GM08714 (cell line): Measurements from ENCODE around the gene POLQ.
"Not testable (repeated sequence)": the region's sequence is repeated elsewhere in the genome, so short reads cannot be mapped to it uniquely, and the experiment has no call there.

Source experiments
- H3K4me3 ChIP-seq: fragments of 200-500 bp; sonication (Bioruptor generic); 2 replicates; pipeline ENCODE4 v1.5.1; 2014; ENCODE audit warnings: mild to moderate bottlenecking, low read length, inconsistent platforms
- ZNF274 ChIP-seq: IDR thresholded peaks from 2 replicates; pipeline ENCODE4 v1.6.1; 2012; ENCODE audit warnings: mild to moderate bottlenecking, low read depth, low read length

Gene POLQ

GRCh38 chr3:121482660-121483059 lies 63.1 kb downstream of the POLQ start:
- no peak for TF ChIP-seq ZNF274

GRCh38 chr3:121481106-121481880 lies 64.5 kb downstream of the POLQ start:
- TF ChIP-seq ZNF274 = no peak
- no peak overlapping the region for H3K4me3 ChIP-seq

More at GRCh38 chr3:121482660-121483059, 63.1 kb downstream of the POLQ start:
- no peak overlapping the region for H3K4me3 ChIP-seq

GRCh38 chr3:121477589-121477988 lies 68.2 kb downstream of the POLQ start:
- TF ChIP-seq ZNF274 = no peak
- no peak overlapping the region for H3K4me3 ChIP-seq

GRCh38 chr3:121473001-121473400 lies 72.8 kb downstream of the POLQ start:
- no peak overlapping the region for H3K4me3 ChIP-seq
- no peak for TF ChIP-seq ZNF274

GRCh38 chr3:121467085-121467484 lies 78.7 kb downstream of the POLQ start:
- no peak overlapping the region for H3K4me3 ChIP-seq
- no peak for TF ChIP-seq ZNF274

GRCh38 chr3:121463745-121464144 lies 82.0 kb downstream of the POLQ start:
- no peak overlapping the region for H3K4me3 ChIP-seq
- TF ChIP-seq ZNF274 = no peak

- no peak for TF ChIP-seq ZNF274
- H3K4me3 ChIP-seq = no peak overlapping the region
Observed at GRCh38 chr3:121462565-121462964, 83.2 kb downstream of the POLQ start.

- H3K4me3 ChIP-seq = not testable (repeated sequence)
Observed at GRCh38 chr3:121451752-121452151, 94.0 kb downstream of the POLQ start.

GRCh38 chr3:121443456-121443855 lies 102.3 kb downstream of the POLQ start:
- no peak for TF ChIP-seq ZNF274
- H3K4me3 ChIP-seq = no peak overlapping the region

GRCh38 chr3:121436641-121437040 lies 109.1 kb downstream of the POLQ start:
- TF ChIP-seq ZNF274 = no peak
- no peak overlapping the region for H3K4me3 ChIP-seq

GRCh38 chr3:121436074-121436473 lies 109.7 kb downstream of the POLQ start:
- no peak for TF ChIP-seq ZNF274
- H3K4me3 ChIP-seq = no peak overlapping the region

GRCh38 chr3:121431726-121432517 lies 113.9 kb downstream of the POLQ start:
- no peak overlapping the region for H3K4me3 ChIP-seq
- no peak for TF ChIP-seq ZNF274

- H3K4me3 ChIP-seq = no peak overlapping the region
- no peak for TF ChIP-seq ZNF274
Observed at GRCh38 chr3:121430664-121431215, 115.0 kb downstream of the POLQ start.

GRCh38 chr3:121424549-121424948 lies 121.2 kb downstream of the POLQ start:
- TF ChIP-seq ZNF274 = no peak
- H3K4me3 ChIP-seq = no peak overlapping the region

GRCh38 chr3:121418182-121418581 lies 127.6 kb downstream of the POLQ start:
- no peak for TF ChIP-seq ZNF274
- no peak overlapping the region for H3K4me3 ChIP-seq
